NCI-H2171 (cell line): Measurements from ENCODE around the gene GRPEL1.

Experiments used
- DNase-seq: peaks from one replicate; lab custom pipeline; 2025; lab: John Stamatoyannopoulos, UW

GRPEL1 gene

DNA sequence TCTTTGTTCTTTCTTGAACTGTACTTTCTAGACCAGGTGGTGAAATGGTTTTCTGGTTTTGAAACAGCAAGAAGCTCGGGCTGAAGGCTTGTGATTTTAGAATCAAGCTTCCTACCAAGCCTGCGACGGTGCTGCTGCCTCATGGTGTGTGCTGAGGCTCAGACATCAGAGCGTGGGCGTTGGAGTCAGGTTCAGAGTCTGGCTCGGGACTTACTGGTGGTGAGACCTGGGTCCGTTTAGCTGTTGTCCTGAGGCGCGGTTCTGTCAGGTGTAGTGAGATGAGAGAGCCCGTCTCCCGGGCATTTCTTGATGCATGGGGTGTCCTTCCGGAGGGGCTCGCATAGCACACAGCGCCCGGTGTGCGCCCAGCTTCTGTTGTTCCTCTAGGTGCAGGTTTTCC is 44.4 kb downstream of the GRPEL1 start:
- no peak for DNase-seq

DNA sequence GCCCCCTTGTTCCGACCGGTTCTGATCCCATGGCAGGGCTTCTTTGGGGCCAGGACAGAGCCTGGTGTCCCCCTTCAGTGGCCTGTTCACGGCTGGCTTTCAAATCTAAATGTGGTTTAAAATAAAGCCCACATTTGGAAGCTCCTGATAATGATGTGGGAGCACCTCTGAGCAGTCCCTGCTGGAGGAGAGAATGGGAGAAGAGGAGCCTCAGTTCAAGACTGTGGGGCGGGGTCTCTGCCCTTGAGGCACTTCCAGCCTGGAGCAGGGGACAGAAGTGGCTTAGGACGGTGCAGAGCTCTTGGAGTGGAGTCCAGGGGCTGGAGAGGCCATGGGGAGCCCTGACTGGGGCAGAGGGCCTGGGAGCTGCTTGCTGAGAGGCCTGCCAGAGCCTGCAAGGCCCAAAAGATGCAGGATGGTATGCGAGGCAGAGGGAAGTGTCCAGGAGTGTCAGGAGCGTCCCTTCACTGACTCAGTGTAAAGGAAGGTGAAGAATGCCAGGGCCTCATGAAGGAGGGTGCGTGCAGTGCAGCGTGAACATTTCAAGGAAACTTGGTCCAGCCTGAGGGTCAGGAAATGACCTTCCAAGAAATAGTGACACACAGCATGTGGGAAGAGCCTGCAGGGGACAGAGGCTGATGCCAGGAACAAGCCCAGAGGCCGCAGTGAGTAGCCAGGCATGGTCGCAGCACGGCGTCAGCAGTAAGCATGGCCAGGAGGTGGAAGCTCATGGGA is 45.8 kb downstream of the GRPEL1 start:
- no peak for DNase-seq

DNA sequence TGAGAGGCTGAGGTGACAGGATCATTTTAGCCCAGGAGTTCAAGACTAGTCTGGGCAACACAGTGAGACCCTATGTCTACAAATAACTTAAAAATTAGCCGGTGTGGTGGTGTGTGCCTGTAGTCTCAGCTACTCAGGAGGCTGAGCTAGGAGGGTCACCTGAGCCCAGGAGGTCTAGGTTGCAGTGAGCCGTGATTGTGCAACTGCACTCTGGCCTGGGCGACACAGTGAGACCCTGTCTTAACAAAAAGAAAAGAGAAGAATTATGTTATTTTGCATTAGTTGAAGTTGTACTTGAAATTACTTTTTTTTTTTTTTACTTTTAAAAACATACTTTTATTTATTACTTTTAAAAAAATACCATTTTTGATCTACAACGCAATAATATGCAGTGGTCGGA is 46.5 kb downstream of the GRPEL1 start:
- DNase-seq: no peak

DNA sequence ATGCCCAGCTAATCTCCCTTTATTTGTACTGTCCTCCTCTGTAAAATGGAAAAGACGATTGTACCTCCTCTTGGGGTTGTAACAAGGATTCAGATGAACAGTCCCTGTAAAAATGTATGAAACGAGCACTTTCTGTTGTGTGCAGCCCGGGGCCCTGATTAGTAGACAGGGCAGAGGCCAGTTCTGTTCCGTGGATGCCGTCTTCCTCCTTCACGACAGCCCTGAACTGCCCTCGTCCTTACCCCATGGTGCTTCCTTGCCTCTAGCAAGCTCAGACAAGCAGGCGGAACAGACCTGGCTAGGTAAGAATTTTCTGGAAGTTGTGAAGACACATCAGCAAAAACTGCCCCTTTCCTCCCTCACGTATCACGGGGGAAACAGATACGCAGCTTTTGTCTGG is 47.0 kb downstream of the GRPEL1 start:
- DNase-seq: no peak

DNA sequence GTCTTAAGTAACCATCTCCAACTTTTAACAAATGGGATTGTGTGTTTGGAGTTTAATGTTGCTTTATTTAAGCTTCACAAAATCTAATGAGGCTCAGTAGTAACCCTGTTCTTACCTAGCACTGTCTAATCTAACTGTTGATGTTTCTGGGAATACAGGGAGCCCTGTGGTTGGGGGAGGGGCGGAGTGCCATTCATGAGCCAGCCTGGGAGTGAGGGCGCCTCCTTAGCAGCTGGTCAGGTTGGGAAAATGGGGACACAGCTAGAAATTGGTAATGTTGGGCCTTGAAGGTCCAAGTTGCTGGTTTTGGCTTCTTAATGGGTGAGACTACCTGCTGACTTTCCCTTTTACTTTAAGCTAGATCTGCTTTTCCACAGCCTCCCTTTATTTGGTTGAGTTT is 47.6 kb downstream of the GRPEL1 start:
- DNase-seq: no peak

DNA sequence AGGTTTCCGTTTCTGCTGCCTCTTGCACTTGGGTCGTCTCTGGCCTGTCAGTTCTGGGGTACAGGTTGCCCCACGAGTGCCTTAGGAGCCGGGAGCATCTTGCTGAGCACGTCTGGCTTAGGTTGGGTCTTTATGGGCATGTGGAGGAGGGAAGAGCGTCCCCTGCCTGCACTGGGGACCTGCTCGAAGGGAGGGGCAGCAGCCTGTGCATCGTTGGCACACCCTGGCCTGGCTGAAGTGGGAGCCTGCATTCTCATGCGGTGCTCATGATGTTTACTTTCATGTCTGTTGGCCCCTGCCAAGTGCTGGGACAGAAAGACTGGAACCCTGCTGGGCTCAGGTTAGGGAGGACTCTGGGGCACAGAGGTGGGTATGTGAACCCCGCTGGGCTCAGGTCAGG is 48.5 kb downstream of the GRPEL1 start:
- DNase-seq: no peak

DNA sequence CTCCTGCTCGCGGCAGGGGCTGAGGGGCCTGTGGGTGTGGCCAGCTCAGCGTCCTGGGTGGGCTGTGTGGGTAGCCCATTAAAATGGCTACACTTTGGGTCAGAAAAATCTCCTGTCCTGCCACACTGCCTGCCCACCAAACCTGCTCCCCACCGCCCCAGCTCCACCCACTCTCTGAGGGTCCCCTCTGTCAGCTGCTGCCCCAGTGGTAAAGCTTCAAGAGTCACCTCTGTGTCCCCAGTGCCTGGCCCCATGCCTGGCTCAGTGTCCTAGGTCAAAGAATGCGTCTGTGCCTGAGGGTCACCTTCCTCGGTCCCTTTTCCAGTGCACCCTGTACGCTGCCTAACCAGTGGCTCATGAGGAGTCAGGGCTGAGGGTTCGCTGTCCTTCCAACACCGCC is 49.6 kb downstream of the GRPEL1 start:
- DNase-seq: no peak

DNA sequence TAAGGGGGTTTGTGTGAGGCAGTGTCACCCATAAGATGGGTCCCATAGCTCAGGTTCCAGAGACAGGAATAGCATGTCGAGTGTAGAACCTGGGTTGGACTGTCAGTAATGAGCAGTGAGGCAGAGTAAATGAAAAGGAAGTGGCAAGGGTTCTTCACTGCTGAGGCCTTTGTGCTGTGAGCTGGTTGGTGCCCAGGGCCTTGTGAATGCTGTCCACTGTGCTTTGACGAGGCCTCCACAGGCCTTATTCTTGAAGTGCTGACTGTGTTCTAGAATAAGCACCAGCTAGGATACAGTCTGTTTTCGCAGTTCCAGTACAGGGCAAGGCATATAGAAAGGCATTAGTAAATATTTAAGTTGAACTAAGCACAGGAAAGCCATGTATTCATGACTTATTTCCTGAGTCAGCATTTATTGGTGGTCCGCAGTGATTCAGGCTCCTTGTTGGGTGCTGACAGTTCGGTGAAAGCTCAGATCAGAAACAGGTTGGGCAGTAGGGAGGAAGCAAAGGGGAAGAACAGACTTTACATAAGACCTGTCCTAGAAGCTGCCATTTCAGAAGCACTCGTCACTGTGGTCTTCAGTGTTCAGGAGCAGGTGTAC is 50.3 kb downstream of the GRPEL1 start:
- DNase-seq: no peak

DNA sequence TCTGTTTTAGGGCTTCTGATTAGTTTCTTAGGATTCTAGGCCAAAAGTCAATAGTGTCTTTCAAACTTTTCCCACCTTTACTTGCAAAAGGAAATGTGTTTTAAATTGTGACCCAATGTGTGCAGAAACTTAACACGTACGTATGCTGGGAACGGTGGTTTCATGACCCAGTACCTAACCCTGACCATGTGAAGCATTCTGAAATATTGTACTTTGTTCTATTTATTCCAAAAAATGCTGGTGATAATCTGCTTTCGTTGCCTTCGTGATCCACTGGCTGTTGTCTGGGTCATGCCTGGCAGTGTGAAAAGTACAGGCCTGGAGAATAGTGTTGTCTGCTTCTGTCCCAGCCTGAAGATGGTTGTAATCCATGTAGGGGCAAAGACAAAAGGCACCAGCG is 51.4 kb downstream of the GRPEL1 start:
- DNase-seq: no peak

DNA sequence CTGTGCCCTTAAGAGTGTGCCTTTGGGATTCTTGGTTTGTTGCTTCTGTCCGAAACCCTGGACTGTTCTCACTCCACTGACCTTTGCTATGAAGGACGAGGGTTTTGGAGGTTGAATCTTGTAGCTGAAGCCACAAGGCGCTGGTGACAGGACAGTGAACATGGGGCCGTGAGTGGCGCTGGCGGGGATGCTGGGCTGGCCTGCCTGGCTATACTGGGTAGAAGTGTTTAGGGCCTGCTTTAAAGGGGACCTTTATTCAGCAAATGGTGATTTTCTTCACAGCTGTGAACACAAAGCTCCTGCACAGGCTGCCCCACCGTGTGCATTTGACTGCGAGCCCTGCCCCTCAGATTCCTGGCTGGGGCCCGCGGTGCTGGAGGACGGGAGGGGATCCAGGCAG is 51.8 kb downstream of the GRPEL1 start:
- no peak for DNase-seq

DNA sequence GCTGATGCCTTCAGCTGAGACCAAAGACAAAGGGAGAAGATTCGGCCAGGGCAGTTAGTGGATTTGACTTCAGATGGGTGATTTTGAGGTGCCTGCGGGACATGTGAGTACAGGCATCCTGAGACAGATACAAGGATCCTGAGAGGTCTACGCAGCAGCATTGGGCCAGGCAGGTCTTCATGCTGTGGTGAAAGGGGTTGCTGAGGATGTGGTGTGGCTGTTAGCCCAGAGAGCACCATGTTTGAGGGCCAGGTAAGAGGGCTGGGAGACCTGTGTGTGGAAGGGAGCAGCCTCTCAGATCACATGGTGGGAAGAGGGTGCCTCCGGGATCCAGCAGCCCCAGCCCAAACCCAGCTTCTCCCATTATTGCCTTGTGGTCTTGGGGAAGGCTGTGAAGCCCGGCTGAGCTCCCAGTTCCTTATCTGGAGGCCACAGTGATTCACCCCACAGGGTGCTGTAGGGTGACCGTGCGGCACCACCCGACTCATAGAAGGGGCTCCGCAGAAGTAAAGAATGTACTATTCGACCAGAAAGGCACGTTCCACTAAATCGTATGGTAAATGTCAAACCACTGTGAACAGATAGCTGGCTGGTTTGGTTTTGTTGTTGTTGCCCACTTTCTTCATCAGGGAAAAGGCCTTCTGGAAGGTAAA is 52.4 kb downstream of the GRPEL1 start:
- DNase-seq: no peak

DNA sequence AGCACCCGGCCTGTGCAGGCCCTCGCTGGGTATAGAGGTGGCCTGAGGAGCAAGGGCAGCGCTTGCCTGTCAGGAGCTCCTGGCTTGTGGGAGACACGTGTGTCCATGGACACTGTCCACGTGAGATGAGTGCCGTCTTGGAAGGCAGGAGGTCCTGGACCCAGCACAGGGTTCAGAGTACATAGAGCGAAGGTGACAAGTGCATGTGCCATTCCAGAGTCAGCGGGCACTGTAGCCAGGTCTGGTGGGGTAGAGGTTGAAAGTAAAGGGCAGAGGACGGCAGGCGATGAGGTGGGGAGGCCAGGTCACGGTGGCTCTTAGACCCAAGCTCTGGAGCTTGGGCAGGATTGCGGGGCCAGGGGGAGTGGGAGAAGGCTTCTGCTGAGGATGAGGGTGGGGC is 53.0 kb downstream of the GRPEL1 start:
- DNase-seq: no peak

DNA sequence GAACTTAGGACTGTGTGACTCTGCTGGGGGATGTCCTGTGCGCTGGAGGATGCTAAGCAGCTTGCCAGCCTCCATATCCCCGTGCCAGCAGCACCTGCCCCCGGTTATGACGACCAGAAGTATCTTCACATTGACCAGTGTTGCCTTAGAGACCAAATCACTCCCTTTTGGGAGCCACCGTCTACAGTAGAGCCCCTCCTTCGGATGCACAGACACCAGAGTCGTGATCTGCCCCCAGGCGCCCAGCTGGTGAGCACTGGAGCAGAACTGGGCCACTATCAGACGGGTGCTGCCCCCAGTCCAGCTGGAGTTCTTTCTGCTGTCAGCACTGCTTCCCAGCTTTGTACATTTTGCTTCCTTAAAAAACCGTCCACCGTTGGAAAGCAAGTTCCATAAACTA is 54.7 kb downstream of the GRPEL1 start:
- no peak for DNase-seq

DNA sequence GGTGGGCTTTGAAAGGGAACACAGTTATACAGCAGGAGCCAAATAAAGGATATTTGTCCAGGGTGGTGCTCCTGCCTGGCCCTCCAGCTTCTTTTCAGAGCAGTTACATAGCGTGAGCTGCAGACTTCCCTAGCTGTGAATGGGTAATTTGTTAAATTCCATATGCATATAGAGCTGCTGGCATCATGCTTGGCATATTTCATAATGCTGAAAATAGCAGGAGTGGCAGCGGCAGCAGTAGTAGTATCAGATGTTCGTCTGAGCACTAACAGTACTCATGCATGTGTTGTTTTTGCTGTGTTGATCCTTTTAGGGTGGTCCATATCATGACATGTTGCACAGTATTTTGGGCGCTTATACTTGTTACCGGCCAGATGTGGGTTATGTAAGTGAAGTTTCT is 58.3 kb downstream of the GRPEL1 start:
- DNase-seq: no peak
